Kidney (tissue), 14 donors: Measurements from ENCODE around the gene EXOSC2. TPM values are rescaled to one million over a fixed set of nuclear protein-coding genes. Genes with fewer than 3 reads are reported as not detected.

Source experiments
- DNase-seq, 5 donors: peaks; one replicate each; pipeline ENCODE4 v3.0.0-alpha.2; 2013 to 2020
- FAIRE-seq: peaks from 2 replicates; lab custom pipeline; 2012; peaks lifted over from hg19 to GRCh38; lab: Jason Lieb, UNC
- H3K27ac ChIP-seq, 2 donors: one replicate each; pipeline ENCODE4 v1.7.0; 2013; ENCODE audit warnings: low read depth in 2 of 2, low read length in 2 of 2, inconsistent platforms in 1 of 2
- H3K27me3 ChIP-seq: one replicate; pipeline ENCODE4 v1.7.1; 2013; ENCODE audit warnings: low read length, inconsistent platforms; ENCODE audit not compliant: control insufficient read depth, insufficient read depth
- H3K36me3 ChIP-seq, 3 donors: one replicate each; pipeline versions ENCODE4 v1.7.0 to v1.7.1; 2013; ENCODE audit warnings: low read length in 3 of 3, control low read depth in 1 of 3, inconsistent platforms in 1 of 3; ENCODE audit not compliant: insufficient read depth in 3 of 3, control insufficient read depth in 2 of 3
- H3K4me1 ChIP-seq, 3 donors: one replicate each; pipeline versions ENCODE4 v1.7.0 to v1.7.1; 2013; ENCODE audit warnings: low read length in 3 of 3, inconsistent platforms in 1 of 3, low read depth in 1 of 3; ENCODE audit not compliant: control insufficient read depth in 2 of 3, insufficient read depth in 2 of 3
- H3K4me3 ChIP-seq, 3 donors: one replicate each; pipeline versions ENCODE4 v1.7.0 to v1.8.1; 2013; ENCODE audit warnings: low read length in 3 of 3, control low read depth in 1 of 3, inconsistent platforms in 1 of 3
- H3K9ac ChIP-seq, 3 donors: one replicate each; pipeline versions ENCODE4 v1.7.0 to v1.7.1; 2013; ENCODE audit warnings: low read length in 3 of 3, control low read depth in 1 of 3, inconsistent platforms in 1 of 3
- H3K9me3 ChIP-seq, 3 donors: one replicate each; pipeline versions ENCODE4 v1.7.0 to v1.7.1; 2013; ENCODE audit warnings: low read length in 3 of 3, control low read depth in 1 of 3, inconsistent platforms in 1 of 3; ENCODE audit not compliant: control insufficient read depth in 2 of 3, insufficient read depth in 1 of 3
- intact Hi-C: fragments of 100-400 bp; cut with DNase I; formaldehyde crosslinking; loops from one replicate; pipeline ENCODE4 v1.11.1; 2022
- polyA plus RNA-seq: library from polyadenylated mRNA; stranded (reverse); fragments of 350-450 nt; fragmentation: Illumina TruSeq; extraction: RNeasy Lipid Tissue Mini Kit (QIAGEN cat#74804); gene quantifications from one replicate; pipeline ENCODE4 v1.2.3, GENCODE V29; 2014; ENCODE audit warnings: low read depth, low replicate concordance; ENCODE audit not compliant: insufficient read depth
- total RNA-seq: library from RNA; stranded (reverse); fragmentation: NEBNext Ultra II Directional; extraction: Animal tissue kit (Norgen Biotek cat#: 25700); gene quantifications from one replicate; pipeline ENCODE4 v1.2.1, GENCODE V29; 2021
- TF ChIP-seq, protein P1 (sequence below): IDR thresholded peaks from 3 replicates; pipeline ENCODE4 v1.5.1; 2012; ENCODE audit warnings: mild to moderate bottlenecking, moderate library complexity, borderline replicate concordance; ENCODE audit not compliant: insufficient read depth; ENCODE audit errors: extremely low read depth
- donor health status: control.
- donor health status: control.
- donor health status: control.
- donor health status: control.
- donor health status: control.
- donor health status: DM: yes; HTN: yes; CAD: no.
- donor health status: Normal renal cell carcinoma (clear cell type).

The EXOSC2 gene
- total and polyA plus RNA-seq, 2 donors from 2014 or later: 13.0 to 26.4 TPM

DNA sequence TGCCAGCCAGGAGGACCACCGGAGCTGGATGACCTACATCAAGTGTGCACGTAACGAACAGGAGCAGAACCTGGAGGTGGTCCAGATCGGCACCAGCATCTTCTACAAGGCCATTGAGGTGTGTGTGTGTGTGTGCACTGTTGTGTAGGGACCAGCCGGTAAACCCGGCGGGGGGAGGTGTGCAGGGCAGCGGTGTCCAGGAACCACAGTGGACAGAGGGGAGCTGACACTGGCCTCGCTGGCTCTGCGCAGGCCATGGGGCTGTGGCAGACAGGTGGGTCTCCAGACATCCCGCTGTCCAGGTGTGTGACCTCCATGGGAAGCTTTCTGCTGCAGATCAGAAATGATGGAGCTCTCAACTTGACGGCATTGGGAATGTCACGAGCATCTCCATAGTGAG is 25.4 kb upstream of the EXOSC2 start:
- FAIRE-seq (no peak), DNase-seq (no peak)
- Histone ChIP-seq H3K27ac (no peak overlapping the region), H3K4me3 (no peak overlapping the region), H3K9me3 (no peaks in the 10 kb centered on the region), H3K36me3 (no peaks in the 10 kb centered on the region), H3K4me1 (no peaks in the 10 kb centered on the region), H3K27me3 (peaks cover 25% of the 10 kb centered on the region), H3K9ac (no peak overlapping the region)
- TF ChIP-seq, protein P1, sequence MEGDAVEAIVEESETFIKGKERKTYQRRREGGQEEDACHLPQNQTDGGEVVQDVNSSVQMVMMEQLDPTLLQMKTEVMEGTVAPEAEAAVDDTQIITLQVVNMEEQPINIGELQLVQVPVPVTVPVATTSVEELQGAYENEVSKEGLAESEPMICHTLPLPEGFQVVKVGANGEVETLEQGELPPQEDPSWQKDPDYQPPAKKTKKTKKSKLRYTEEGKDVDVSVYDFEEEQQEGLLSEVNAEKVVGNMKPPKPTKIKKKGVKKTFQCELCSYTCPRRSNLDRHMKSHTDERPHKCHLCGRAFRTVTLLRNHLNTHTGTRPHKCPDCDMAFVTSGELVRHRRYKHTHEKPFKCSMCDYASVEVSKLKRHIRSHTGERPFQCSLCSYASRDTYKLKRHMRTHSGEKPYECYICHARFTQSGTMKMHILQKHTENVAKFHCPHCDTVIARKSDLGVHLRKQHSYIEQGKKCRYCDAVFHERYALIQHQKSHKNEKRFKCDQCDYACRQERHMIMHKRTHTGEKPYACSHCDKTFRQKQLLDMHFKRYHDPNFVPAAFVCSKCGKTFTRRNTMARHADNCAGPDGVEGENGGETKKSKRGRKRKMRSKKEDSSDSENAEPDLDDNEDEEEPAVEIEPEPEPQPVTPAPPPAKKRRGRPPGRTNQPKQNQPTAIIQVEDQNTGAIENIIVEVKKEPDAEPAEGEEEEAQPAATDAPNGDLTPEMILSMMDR: no peak
- intact Hi-C loops: no loop called here

DNA sequence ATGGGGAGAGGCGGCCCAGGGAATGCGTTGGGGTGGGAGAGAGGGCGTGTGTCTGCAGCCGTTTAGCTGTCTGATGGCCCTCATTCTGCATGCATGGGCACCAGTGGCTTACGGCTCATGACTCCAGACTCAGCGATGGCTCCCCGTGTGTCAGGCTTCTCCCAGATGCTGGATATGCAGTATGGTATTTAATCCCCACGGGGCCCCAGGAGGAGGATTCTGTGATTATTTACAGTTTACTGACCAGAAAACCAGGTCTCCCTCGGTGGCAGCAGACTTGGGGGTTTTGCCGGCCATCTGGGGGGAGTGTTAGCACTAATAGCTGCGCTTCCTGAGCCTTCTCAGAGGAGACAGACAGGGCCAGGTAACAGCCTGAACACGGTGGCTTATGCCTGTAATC is 24.9 kb upstream of the EXOSC2 start:
- Histone ChIP-seq H3K36me3 (no peaks in the 10 kb centered on the region), H3K4me3 (no peak overlapping the region), H3K4me1 (no peaks in the 10 kb centered on the region), H3K9me3 (no peaks in the 10 kb centered on the region), H3K27ac (no peak overlapping the region), H3K27me3 (peaks cover 25% of the 10 kb centered on the region), H3K9ac (no peak overlapping the region)
- DNase-seq (no peak), FAIRE-seq (no peak)
- intact Hi-C loops: no loop called here
- TF ChIP-seq, protein P1: no peak

DNA sequence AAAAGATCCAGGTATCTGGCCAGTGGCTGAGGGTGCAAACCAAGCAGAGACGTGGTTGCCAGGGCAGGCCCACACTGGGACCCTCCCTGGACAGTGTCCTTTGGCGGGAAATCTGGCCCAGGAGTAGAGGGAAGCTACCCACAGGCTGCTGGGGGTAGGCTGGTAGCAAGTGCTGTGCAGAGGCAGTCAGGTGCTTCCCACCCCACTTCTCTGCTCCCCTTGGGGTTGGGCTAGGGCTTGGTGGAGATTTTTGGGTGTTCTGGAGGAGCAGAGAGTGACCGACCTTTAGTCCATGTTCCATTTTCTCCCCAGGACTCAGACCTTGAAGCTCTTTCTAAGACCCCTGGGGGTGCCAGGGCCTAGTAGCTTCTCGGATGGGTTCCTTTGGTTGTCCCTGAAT is 23.6 kb upstream of the EXOSC2 start:
- TF ChIP-seq, protein P1: no peak
- DNase-seq: no peak
- Histone ChIP-seq H3K27me3 (peaks cover 23% of the 10 kb centered on the region), H3K4me1 (no peaks in the 10 kb centered on the region), H3K9ac (no peak overlapping the region), H3K27ac (no peak overlapping the region), H3K36me3 (no peaks in the 10 kb centered on the region), H3K4me3 (no peak overlapping the region), H3K9me3 (no peaks in the 10 kb centered on the region)
- intact Hi-C loops: no loop called here
- FAIRE-seq: no peak

DNA sequence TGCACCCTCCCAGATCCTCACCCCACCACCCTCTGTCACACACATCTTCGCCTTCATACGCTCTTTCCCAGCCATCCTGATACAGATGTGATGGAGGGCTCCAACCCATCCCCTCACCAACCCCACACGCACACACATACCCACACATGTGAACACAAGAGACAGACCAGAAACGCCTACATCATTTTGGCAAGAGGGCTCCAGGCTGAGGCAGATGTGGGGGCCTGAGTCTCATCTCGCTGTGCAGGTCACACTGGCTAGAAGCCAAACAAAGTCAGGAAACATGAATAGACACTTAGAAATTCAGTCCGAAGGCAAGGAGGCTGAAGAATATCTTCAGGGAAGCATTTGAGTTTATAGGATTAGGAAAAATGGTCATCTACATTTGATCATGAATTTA is 22.9 kb upstream of the EXOSC2 start:
- no peak overlapping the region for H3K9ac ChIP-seq
- no peak for FAIRE-seq
- TF ChIP-seq, protein P1: no peak
- H3K9me3 ChIP-seq: no peaks in the 10 kb centered on the region
- no peak overlapping the region for H3K27ac ChIP-seq
- no peak overlapping the region for H3K4me3 ChIP-seq
- no peaks in the 10 kb centered on the region for H3K36me3 ChIP-seq
- no peak for DNase-seq
- peaks cover 19% of the 10 kb centered on the region for H3K27me3 ChIP-seq
- no peaks in the 10 kb centered on the region for H3K4me1 ChIP-seq
- intact Hi-C loops: no loop called here
